HG03196 (cell line): ENCODE data around the gene MYL7.
"Not testable (repeated sequence)": the region's sequence is repeated elsewhere in the genome, so short reads cannot be mapped to it uniquely, and the experiment has no call there.

ENCODE experiments used
- ATAC-seq: cut with Tn5 transposase; IDR thresholded peaks from one replicate; pipeline ENCODE4 v1.9.1; 2021; ENCODE audit not compliant: unreplicated experiment

Gene MYL7

DNA sequence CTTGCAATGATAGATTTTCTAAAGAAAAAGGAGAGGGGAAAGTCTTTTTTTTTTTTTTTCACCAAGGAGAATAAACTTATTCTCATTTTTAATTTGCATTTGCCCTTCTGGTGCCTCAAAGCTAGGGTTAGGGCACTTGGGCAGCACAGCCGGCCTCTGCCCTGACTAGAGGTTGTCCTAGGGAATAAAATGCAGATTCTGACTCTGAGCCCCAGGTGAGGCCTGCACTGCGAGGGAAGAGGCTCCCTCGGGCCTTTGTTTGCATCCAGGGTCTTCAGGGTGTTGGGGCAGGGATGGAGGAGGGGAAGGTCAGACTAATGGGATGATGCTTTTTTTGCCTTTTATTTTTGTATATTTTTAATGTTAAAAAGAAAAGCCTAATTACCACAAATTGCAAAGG is 7.8 kb downstream of the MYL7 start:
- ATAC-seq = no peak

DNA sequence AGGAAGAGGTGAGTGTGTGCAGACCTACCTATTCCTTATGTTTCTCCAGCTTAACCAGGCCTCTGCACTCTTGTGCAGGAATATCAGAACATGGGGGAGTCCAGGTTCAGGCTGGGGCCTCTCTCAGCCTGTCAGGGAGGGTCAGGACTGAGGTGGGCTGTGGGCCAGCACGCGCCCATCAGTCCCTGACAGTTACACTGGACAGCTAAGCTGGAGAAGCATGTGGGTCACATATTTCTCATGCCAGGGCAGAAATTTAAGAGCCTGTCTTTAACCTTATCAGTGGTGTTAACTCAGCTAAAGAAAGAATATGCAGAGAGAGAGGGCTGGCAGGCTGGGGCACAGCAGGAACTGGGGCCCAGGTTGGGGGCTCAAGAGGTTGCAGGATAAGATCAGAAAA is 9.1 kb downstream of the MYL7 start:
- ATAC-seq = no peak

DNA sequence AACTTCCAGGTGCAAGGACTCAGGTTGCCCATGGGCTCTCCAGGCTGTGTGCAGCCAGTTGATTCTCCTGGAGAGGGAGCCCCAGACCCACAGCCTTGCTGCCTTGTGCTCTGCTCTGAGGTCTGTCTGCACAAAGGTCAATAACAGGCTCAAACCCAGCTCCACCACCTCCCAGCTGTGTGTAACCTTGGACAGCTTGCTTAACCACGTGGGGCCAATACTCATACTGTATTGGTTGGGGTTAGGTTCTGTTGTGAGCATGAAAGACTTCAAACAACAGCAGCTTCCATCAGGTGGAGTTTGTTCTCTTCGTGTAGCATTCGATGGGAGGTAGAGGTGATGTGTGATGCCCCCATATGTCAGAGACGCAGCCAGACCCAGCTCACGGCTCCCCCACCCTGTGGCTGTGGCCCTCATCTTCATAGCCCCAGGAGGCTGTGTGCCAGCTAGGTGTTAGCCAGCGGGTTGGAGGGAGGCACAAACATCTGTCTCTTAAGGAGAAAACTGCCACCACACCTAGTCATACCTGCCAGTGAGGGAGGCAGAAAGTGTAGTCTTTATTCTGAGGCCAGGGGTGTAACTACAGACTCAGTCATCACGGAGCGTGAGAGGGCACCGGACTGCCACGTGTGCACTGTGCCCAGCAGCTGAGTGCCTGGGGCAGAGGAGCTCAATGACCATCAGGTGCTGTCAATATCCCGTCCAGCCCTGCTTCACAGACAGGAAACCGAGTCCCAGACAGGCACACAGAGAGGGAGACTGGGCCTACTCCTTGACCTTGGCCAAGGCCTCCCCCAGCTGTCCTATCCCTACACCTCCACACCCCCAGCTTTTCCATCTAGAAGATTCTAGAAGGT is 9.7 kb downstream of the MYL7 start:
- ATAC-seq = no peak

DNA sequence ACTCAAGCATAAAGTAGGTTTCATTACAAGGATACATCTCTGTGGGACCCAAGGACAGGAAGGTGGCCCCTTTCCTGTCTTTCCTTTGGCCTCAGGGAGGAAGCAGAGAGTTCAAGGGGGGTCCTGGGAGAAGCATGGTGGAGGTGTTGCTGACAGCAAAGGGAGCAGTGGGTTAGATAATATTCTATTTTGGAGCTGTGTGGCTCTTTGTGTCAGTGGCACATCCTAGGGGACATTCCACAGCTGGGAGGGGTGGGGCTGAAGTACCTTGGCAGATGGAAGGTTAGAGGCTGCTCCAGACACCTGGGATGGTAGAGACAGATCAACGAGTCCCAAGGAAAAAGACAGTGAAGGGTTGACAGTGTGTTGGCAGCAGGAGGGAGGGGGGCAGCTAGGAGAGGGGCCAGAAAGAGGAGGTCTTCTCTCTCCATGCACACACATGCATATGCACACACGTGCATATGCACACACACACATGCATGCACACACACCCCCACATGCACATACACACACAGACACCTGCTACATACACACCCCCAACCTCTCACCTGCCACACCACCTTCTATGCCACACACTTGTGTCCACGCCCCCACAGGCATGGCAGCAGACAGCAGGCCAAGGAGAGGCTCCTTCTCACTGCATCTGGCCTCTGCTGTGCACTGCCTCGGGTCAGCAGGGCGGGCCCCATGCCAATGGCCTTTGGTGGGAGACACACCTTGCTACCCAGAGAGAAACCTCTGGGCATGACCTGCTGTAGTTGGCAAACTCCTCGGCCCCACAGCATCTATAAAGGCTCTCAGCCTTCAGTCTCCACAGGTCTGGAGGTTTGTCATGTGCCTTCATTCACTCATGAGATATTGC is 12.2 kb downstream of the MYL7 start:
- ATAC-seq = no peak

DNA sequence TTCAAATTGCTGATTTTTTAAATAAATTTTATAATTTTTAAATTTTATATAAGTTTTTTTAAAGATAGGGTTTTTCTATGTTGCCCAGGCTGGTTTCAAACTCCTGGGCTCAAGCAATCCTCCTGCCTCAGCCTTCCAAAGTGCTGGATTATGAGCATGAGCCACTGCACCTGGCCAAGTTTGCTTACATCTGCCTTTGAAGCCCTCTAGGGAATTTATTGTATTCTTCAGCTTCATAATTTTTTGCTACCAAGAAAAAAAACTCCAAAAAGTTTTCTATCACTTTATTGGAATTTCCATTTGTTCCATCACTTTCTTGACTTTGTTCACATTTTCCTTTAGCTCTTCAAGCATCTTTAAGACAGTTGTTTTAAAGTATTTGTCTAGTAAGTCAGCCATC is 14.0 kb downstream of the MYL7 start:
- ATAC-seq = no peak

DNA sequence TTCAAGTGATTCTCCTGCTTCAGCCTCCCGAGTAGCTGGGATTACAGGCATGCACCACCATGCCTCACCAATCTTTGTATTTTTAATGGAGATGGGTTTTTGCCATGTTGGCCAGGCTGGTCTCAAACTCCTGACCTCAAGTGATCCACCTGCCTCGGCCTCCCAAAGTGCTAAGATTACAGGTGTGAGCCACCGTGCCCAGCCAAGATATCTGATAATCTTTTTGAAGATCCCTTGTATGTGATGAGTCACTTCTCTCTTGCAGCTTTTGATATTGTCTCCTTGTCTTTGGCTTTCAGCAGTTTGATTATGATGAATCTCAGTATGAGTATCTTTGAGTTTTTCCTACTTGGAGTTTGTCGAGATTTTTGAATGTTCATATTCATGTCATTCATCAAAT is 14.6 kb downstream of the MYL7 start:
- ATAC-seq = not testable (repeated sequence)

DNA sequence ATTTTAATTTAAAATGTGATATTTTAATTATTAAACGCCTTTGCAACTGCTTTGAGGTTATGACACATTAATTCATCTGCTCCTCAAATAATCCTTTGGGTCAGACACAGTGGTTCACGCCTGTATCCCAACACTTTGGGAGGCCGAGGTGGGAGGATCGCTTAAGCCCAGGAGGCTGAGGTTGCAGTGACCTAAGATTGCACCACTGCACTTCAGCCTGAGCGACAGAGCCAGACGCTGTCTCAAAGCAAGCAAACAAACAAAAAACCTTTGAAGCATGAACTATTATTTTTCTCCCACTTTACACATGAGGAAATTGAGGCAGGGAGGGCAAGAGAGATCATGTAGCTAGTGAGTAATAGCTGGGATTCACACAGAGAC is 16.3 kb downstream of the MYL7 start:
- no peak for ATAC-seq

DNA sequence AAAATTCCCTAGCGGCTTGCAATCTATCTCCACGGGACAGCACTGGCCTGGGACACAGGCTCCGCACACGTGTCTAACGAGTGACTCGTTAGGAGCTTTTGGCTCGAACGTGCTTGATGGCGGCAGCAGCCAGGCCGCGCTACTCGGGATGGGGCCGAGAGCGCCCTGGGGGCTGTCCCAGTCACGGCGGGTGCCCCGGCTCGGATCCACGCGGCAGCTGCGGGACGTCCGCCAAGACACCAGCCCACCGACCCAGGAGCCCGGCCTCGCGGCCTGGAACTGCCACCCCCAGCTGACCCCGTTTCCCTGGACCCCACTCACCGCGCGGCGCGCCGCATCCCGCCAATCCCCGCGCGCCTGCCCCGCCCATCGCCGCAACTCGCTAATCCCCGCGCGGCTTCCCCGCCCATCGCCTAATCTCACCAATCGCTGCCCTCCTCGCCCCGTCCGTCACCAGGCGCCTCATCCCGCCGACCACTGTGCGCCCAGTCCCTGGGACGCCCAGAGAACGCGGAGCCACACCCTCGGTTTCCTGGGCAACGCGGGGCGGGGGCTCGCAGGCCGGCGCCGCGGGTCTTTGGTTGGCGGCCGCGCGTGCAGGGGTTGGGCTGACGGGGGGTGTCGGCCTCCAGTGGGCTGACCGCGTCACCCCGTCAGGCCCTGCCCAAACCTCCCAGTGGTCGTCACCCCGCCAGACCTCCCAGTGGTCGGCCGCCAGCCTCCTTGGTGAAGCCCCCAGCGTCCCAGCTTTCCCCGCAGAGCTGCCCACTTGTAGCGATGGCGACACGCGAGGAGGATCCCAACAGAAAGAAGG is 17.7 kb downstream of the MYL7 start, which contains the start of gene POLD2:
Gene POLD2 (minus strand): TSS at position 359 of the 814 bp plus-strand sequence. CDS start 1,495 bp downstream, outside the sequence.
- peak; percentile 97 for ATAC-seq

DNA sequence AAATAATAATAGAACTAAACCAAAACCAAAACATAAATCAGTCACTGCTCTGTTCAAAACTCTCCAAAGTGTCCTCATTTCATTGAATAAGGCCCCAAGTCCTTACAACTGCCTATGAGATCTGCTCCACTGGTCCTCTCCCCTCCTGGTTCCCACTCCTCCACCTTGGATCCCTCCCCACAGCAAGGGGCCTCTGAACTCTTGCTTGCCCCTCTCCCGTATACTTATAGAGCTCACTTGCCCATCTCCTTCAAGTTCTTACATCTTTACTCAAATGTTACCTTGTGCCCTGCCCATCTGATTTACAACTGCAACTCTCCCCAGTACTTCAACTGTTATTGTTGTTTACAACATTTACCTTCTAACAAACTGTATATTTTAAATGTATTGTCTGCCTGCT is 18.6 kb downstream of the MYL7 start:
- ATAC-seq = no peak

DNA sequence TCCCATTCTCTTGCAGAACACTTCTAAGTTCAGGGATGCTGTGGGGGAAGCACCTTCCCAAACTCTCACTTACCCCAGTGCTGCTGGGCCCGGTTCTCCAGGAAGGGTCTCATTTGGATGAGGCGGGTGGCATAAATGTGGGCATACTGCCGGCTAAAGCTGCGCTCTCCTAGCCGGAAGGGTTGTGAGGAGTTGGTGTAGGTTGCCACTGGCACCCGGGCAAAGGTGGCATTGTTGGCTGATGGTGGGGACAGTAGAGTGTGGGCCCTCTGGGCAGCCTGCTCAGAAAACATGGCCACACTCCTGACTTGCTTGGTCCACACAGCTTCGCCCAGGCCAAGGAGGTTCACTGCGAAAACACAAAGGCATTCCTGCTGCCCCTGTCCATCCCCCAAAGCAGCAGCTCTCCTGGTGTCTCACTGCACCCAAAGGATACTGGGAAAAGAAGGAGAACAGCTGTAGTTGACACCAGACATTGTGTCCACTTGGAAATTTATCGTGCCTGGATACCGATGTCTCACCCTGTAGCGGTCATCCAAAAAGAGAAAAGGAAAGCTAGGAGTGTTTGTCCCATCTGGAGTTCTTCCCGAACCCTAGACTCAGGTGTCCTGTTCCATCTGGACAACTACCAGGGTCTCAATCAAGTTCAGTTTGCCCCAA is 19.2 kb downstream of the MYL7 start:
- no peak for ATAC-seq

DNA sequence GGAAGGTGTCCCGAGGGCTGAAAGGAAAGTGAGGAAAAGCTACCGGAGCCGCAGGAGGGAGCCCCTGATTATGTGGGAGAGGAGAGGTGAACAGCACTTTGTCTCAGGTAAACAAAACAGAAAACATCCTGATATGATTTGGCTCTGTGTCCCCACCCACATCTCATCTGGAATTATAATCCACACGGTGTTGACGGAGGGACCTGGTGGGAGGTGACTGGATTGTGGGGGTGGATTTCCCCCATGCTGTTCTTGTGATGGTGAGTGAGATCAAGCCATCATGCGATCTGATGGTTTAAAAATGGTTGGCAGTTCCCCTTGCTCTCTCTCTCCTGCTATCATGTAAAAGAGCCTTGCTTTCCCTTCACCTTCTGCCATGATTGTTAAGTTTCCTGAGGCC is 20.7 kb downstream of the MYL7 start:
- ATAC-seq = no peak

DNA sequence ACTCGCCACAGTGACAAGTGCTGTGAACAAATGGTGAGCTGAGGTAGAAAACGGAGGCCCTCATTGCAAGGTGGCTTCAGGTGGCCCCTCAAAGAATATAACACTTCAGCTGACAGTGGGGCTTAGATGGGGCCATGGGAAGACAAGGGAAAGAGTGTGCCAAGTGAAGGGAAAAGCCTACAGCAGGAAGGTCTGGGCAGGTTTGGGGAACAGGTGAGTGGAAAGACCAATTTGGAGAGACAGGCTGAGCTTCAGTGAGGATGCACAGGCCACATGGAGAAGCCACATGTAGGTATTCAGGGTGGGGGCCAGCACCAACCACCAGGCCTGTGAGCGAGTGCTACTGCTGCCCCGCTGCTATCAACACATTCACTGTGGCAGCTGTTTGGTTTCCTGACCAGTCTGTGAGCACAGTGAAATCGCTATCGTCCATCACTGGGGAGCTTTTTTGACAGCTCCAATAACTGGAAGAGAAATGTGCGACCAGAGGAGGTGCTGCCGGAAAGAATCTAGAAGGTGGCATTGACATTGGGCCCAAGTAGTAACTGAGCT is 21.2 kb downstream of the MYL7 start:
- ATAC-seq = no peak

DNA sequence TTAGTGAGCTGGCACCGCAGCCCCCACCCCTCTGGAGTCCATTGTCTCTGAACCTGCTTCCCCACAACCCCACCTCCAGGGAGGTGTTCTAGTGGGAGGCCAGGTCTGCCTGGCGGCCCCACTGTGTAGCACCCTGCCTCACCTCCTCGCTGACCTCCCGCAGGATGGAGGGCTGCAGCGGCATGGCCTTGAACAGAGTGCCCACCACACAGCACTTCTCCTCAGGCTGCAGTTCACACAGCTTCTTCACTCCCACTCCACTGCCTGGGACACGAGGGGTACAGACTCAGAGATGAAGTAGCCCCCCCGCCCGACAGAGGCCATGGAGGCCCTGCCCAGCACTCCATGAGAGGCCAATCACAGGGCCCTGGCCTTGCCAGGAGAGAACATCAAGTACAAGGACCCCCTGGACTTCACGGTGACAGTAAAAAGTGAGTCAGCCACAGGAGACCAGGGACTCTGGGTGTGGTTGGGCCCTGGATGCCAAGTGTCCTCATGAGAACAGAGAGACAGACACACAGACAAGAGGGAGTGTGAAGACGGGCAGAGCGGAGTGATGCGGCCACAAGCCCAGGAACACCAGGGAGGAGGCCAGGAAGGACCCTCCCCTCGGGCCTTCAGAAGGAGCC is 23.2 kb downstream of the MYL7 start:
- ATAC-seq = no peak

DNA sequence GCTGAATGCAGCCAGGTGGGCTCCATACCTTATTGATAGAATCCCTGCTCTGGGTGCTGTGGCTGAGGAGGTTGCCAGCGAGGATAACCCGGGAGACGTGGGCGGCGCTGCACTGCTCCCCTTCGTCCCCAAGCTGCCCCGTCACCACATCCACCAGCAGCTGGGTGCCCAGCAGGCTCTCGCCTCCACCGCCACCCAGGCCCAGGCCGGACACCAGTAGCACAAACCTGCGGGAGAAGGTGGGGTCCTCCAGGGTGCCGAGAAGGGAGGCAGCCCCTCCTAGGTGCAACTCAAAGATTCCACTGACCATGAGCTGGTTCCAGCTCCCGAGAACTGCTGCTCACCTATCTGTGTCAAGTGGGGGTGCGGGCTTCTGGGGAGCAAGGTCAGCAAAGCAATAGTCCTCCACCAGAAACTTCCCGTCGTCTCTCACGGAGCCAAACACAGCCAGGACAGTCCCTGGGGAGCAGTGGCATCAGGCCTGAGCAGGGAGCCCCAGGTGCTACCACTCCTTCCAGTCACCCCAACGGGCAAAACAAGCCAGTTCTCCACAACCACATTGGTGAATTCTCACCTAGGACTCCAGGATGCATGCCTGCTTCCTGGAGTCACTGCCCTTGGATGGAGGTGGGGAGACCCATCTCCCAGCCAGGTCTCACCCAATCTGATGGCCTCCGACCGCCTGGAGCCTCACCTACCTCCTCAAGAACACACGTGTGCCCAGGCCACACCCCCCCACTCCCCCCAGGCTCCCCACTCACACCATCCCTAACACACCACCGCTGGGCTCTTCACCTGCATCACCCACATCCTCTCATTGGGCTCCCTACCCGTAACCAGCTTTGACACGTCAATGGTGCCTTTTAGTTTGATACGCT is 24.1 kb downstream of the MYL7 start:
- no peak for ATAC-seq

DNA sequence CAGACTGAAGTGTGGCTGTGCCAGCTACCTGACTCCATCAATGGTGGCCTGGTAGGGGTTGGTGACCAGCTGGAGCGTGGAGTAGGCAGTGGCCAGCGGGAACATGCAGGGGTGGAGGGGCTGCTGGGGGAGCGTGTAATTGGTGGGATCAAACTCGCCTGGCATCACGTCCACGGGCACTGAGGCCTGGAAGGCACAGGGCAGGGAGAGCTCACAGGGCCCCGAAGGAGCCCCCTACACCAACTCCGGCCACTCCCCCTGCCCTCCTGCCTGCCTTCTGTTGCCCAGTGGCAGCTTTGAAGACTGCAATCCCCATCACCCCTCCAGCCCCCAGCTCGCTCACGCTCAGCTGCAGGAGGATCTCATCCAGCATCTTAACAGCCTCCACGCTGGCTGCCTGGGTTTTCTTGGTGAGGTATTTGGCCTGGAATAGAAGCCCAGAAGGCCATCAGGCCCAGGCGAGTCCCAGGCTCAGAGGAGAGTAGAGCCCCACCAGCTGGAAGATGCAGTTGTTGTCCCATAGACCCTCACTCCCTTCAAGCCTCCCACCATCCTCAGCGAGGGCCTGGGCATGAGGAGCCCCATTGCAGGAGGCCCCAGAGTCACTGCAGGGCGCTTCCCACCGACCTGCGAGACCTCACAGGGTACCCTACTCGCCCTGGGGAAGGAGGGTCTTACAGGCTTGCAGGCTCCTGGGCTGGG is 24.9 kb downstream of the MYL7 start:
- no peak for ATAC-seq

DNA sequence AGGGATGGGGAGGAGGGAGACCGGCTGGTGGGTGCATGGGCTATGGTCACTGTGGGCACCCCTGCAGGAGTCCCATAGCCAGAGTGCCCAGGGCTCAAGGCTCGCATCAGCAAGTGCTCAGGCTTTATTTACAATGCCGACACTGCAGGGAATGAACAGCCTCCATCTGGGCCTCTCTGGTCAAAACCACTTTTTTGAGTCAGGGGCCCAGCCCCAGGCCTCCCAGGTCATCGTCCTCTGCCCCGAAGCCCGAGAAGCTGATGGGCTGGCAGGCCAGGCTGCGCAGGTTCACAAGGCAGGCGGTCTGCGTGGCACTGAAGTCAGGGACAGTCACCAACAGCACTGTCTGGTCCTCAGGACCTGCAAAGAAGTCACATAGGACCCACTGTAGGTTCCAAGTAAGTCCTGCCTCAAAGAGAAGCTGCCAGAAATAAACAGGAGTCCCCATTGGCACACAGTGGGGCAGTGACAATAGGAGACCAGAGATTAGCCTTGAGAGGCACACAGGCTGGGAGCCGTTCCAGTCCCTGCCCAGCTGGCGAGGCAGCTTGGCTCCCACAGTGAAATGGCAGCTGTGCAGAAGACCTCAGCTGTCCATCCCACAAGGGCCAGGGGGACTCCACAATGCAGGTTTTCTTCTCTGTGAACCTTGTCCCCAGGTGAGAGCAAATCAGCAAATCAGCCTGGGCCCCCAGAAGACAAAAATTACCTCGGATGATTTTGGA is 26.4 kb downstream of the MYL7 start:
- no peak for ATAC-seq

DNA sequence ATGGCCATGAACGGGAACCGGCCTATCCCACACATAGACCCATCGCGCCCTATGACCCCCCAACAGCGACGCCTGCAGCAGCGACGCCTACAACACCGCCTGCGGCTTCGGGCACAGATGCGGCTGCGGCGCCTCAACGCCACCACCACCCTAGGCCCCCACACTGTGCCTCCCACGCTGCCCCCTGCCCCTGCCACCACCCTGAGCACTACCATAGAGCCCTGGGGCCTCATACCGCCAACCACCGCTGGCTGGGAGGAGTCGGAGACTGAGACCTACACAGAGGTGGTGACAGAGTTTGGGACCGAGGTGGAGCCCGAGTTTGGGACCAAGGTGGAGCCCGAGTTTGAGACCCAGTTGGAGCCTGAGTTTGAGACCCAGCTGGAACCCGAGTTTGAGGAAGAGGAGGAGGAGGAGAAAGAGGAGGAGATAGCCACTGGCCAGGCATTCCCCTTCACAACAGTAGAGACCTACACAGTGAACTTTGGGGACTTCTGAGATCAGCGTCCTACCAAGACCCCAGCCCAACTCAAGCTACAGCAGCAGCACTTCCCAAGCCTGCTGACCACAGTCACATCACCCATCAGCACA is 27.3 kb downstream of the MYL7 start:
- ATAC-seq = no peak
